Activated naive CD4-positive, alpha-beta T cell treated with anti-CD3 and anti-CD28 coated beads, Interleukin-2, amount 50 U/mL, for 72 hours (primary cell): Measurements from ENCODE around the gene INPP5J. TPM values are rescaled to one million over a fixed set of nuclear protein-coding genes. Genes with fewer than 3 reads are reported as not detected.
"Not testable (repeated sequence)": the region's sequence is repeated elsewhere in the genome, so short reads cannot be mapped to it uniquely, and the experiment has no call there.

ENCODE experiments used
- ATAC-seq, 2 donors: fragments of 150-1000 bp; cut with Tn5 transposase; 2 replicates each; pipeline ENCODE4 v1.10.0; 2021; ENCODE audit warnings: mild to moderate bottlenecking in 2 of 2, moderate library complexity in 2 of 2
- DNase-seq, 2 donors: peaks; one replicate each; pipeline ENCODE4 v3.0.0; 2021 to 2022; ENCODE audit warnings: low spot score in 2 of 2
- H3K27ac Mint-ChIP-seq, 2 donors: one replicate each; pipeline ENCODE4 v1.8.0; 2022; ENCODE audit warnings: mild to moderate bottlenecking in 2 of 2, mixed read lengths in 2 of 2
- H3K36me3 Mint-ChIP-seq, 2 donors: one replicate each; pipeline ENCODE4 v1.8.0; 2022; ENCODE audit warnings: mixed read lengths in 2 of 2
- H3K9me3 Mint-ChIP-seq, 2 donors: one replicate each; pipeline ENCODE4 v1.8.0; 2022; ENCODE audit warnings: mixed read lengths in 2 of 2
- total RNA-seq, 2 donors: library from RNA; stranded (reverse); gene quantifications; one replicate each; pipeline ENCODE4 v1.2.3, GENCODE V29; 2022

Gene INPP5J
- total RNA-seq, 2 donors from 2014 or later: 0.32 to 0.43 TPM

- DNase-seq (no peak), ATAC-seq (no peak)
- no peaks in the 10 kb centered on the region for H3K36me3 Mint-ChIP-seq
- peak overlapping the region; percentile 43 to 45 for H3K27ac Mint-ChIP-seq
- no peaks in the 10 kb centered on the region for H3K9me3 Mint-ChIP-seq
Observed at GRCh38 chr22:31094741-31095140, 28.0 kb upstream of the INPP5J start.

- peak overlapping the region in 1 of 2 donors; percentile 50 for H3K27ac Mint-ChIP-seq
- no peaks in the 10 kb centered on the region for H3K9me3 Mint-ChIP-seq
- no peak for ATAC-seq
- no peak for DNase-seq
- H3K36me3 Mint-ChIP-seq: no peaks in the 10 kb centered on the region
Observed at GRCh38 chr22:31095637-31096249, 27.0 kb upstream of the INPP5J start.

DNA sequence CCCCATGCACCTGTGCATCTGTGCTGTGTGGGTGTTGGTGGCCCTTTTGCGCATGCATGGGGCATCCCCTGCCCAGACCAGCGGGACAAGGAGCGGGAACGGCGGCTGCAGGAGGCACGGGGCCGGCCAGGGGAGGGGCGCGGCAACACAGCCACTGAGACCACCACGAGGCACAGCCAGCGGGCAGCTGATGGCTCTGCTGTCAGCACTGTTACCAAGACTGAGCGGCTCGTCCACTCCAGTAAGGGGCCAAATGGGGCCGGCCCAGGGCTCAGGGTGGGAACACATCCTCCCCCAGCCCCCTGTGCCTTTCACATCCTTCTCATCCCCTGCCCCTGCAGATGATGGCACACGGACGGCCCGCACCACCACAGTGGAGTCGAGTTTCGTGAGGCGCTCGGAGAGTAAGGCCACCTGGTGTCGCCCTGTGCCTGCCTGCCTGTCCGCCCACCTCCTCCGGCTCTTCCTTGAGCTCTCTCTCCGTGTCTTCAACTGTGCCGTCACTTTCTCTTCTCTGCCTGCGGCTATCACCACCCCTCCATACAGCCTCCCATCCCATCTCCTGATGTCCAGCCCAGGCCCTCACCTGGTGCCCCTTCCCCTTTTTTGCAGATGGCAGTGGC is 26.0 kb upstream of the INPP5J start:
- Mint-ChIP-seq H3K36me3 (no peaks in the 10 kb centered on the region), H3K9me3 (no peaks in the 10 kb centered on the region), H3K27ac (peak overlapping the region; percentile 47 to 50)
- no peak for DNase-seq
- ATAC-seq: no peak

DNA sequence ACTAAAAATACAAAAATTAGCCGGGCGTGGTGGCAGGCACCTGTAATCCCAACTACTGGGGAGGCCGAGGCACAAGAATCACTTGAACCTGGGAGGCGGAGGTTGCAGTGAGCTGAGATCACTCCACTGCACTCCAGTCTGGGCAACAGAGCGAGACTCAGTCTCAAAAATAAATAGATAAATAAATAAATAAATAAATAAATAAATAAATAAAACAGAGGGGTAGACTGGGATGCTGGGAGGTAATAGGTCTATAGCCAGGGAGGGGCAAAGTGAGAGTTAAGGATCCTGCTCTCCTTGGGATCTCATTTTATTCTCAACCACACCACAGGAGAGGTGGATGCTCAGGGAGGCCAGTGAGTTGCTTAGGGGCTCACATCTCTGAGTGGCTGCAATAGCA is 25.2 kb upstream of the INPP5J start:
- not testable (repeated sequence) for ATAC-seq, H3K36me3 Mint-ChIP-seq, DNase-seq, H3K9me3 Mint-ChIP-seq, H3K27ac Mint-ChIP-seq

GRCh38 chr22:31097941-31098631 is 24.7 kb upstream of the INPP5J start:
- no peaks in the 10 kb centered on the region for H3K36me3 Mint-ChIP-seq
- H3K9me3 Mint-ChIP-seq: no peaks in the 10 kb centered on the region
- ATAC-seq (no peak), DNase-seq (no peak)
- no peak overlapping the region for H3K27ac Mint-ChIP-seq

- no peak overlapping the region for H3K27ac Mint-ChIP-seq
- no peaks in the 10 kb centered on the region for H3K36me3 Mint-ChIP-seq
- ATAC-seq (no peak), DNase-seq (no peak)
- no peaks in the 10 kb centered on the region for H3K9me3 Mint-ChIP-seq
Observed at GRCh38 chr22:31098632-31099110, 24.1 kb upstream of the INPP5J start.

GRCh38 chr22:31099386-31099785 is 23.4 kb upstream of the INPP5J start:
- no peaks in the 10 kb centered on the region for H3K36me3 Mint-ChIP-seq

DNA sequence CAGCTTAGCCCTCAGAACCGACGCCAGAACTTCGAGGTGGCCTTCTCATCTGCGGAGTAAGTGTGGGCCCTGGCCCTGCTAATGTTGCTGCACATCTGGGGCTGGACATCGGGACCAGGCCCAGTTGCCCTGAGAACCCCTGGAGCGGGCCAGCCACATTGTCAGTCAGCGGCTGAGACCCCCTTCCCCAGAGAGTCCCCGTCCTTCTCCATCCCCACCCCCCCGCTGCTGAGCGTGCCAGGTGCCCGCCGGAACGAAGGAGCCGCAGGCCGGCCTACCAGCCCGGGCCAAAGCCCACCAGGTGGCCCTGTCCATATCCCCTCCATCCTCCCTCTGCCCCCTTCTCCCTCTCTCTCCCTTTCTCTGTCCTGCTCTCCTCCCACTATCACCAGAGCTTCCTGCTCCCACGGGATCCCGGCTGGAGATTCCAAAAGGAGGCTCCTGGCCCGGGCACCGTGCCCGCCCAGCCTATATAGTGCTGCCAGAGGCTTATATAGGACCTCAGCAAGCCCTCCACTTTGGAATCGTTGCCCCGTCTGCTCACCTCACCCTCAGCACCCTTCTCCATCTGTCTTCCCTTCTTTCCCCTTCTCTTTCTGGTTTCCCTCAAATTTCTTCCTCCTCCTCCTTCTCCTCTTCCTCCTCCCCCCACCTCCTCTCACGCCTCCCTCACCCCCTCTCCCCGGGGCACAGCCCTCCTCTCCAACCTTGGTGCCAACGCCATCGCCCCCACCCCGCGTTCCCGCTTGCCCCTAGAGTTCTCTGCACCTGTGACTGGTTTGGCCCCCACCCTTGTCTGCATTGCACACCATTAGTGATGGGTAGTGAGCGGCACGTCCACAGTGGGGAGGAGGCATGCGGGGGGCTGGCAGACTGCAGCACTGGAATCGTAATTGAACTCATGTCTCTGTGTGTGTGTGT is 22.7 kb upstream of the INPP5J start:
- ATAC-seq: no peak
- H3K9me3 Mint-ChIP-seq: no peaks in the 10 kb centered on the region
- no peaks in the 10 kb centered on the region for H3K36me3 Mint-ChIP-seq
- peak overlapping the region in 1 of 2 donors; percentile 86 for H3K27ac Mint-ChIP-seq
- DNase-seq: no peak

More at GRCh38 chr22:31099386-31099785, 23.4 kb upstream of the INPP5J start:
- ATAC-seq: no peak
- H3K9me3 Mint-ChIP-seq: no peaks in the 10 kb centered on the region
- H3K27ac Mint-ChIP-seq: no peak overlapping the region
- no peak for DNase-seq

GRCh38 chr22:31100762-31101525 is 21.8 kb upstream of the INPP5J start:
- H3K9me3 Mint-ChIP-seq: no peaks in the 10 kb centered on the region
- no peak for DNase-seq
- H3K36me3 Mint-ChIP-seq: no peaks in the 10 kb centered on the region
- no peak for ATAC-seq
- H3K27ac Mint-ChIP-seq: peak overlapping the region in 1 of 2 donors; percentile 36

GRCh38 chr22:31102441-31103081 is 20.2 kb upstream of the INPP5J start:
- no peaks in the 10 kb centered on the region for H3K36me3 Mint-ChIP-seq
- no peak for ATAC-seq
- DNase-seq: no peak
- no peaks in the 10 kb centered on the region for H3K9me3 Mint-ChIP-seq
- H3K27ac Mint-ChIP-seq: no peak overlapping the region

- ATAC-seq (no peak), DNase-seq (no peak)
- no peaks in the 10 kb centered on the region for H3K36me3 Mint-ChIP-seq
- no peak overlapping the region for H3K27ac Mint-ChIP-seq
- H3K9me3 Mint-ChIP-seq: no peaks in the 10 kb centered on the region
Observed at GRCh38 chr22:31103111-31103510, 19.7 kb upstream of the INPP5J start.

DNA sequence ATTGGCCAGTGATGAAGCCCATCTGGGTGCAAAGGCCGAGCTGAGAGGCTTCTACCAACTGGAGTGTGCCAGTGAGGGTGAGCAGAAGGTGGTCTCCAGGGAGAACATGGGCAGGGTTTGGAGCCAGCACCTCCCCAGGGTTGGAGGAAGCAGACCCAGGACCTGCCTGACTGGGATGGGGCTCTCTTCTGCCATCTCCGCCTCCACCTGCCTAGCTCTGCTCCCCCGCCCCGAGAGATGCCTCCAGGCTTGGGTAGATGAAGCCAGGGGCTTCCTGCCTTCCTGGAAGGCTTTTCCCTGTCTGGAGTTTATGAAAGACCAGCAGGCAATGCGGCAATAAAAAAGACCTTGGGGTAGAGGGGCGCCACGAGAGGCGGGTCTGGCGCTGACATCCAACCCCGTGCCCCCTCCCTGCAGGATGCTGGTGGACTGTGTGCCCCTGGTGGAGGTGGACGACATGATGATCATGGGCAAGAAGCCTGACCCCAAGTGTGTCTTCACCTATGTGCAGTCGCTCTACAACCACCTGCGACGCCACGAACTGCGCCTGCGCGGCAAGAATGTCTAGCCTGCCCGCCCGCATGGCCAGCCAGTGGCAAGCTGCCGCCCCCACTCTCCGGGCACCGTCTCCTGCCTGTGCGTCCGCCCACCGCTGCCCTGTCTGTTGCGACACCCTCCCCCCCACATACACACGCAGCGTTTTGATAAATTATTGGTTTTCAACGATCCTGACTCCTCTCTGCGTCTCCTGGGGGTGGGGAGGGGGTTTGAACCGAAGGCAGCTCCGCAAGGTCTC is 18.7 kb upstream of the INPP5J start:
- H3K9me3 Mint-ChIP-seq: no peaks in the 10 kb centered on the region
- no peak for DNase-seq
- no peak for ATAC-seq
- H3K27ac Mint-ChIP-seq: no peak overlapping the region
- H3K36me3 Mint-ChIP-seq: no peaks in the 10 kb centered on the region

DNA sequence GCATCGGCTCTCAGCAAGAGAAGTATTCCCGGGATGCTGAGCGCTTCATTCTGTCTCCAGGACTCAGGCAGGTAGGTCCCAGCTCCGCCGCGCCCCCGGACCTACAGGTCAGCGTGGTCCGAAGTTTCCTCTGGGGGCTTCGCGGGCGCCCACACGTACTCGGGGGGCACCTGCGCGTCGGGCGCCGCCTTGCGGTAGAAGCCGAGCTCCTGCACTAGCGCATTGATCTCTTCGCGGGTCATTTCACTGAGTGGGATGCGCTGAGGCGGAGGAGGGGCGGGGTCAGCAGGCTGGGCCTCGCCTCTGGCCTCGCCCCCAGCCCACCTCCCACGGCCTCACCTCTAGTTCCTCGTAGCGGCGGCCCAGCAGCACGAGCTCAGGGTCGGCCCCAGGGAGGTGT is 17.9 kb upstream of the INPP5J start:
- DNase-seq (no peak), ATAC-seq (no peak)
- Mint-ChIP-seq H3K27ac (no peak overlapping the region), H3K9me3 (no peaks in the 10 kb centered on the region), H3K36me3 (no peaks in the 10 kb centered on the region)

DNA sequence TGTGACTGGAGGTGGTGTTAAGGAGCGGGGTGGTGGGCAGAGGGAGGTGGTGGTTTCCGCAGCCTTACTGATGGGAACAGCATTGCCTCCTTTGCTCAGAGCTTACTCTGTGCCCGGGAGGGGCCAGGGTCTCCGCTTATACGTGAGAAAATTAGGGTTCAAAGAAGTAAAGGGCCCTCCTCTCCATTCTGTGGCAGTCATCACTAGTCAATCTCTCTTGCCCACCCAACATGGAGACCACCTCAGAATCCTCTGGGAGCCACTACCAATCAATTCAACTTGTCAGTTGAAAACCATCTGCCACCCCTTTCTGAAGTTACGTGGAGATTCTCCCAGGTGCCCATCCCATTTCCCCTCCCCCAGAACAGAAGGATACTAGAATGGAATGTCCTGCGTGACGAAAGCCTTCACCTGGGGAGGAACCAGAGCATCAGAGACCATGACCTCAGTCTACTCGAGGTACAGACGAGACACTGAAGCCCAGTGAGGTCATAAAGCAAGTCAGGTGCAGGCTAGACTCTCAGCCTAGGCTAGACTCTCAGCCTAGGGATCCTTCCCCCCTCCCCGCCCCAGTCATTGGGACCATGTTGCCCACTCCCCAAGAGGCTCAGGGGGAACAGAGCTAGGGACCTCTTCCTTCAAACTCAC is 17.4 kb upstream of the INPP5J start:
- Mint-ChIP-seq H3K27ac (peak overlapping the region in 1 of 2 donors; percentile 80), H3K36me3 (no peaks in the 10 kb centered on the region), H3K9me3 (no peaks in the 10 kb centered on the region)
- DNase-seq (no peak), ATAC-seq (no peak)
